ENCODE measurements around the gene GIPC2.
A peak's percentile ranks its signal among the peaks of the same experiment; 100 is the strongest.

Gene GIPC2

GRCh38 chr1:78005755-78006154 lies 40.0 kb upstream of the GIPC2 start:
- Histone ChIP-seq H3K4me3 (replicated peaks; ENCODE audit: insufficient read depth, low read length) (peak overlapping the region; percentile 31), H3K27ac (replicated peaks) (peak overlapping the region; percentile 99), H3K27me3 (ENCODE audit: insufficient read depth, poor library complexity, severe bottlenecking) (no peaks in the 10 kb centered on the region)
- TF ChIP-seq REST (IDR thresholded peaks at IDR 0.05; ENCODE audit: insufficient replicate concordance, low read depth) (no peak), SPI1 (IDR thresholded peaks at IDR 0.05; ENCODE audit: borderline replicate concordance, low read depth) (no peak), POLR2AphosphoS5 (IDR thresholded peaks at IDR 0.05; ENCODE audit: low read depth) (no peak), GABPA (IDR thresholded peaks at IDR 0.05; ENCODE audit: low read depth) (no peak), CTCF (IDR thresholded peaks at IDR 0.05; ENCODE audit: insufficient read depth, low read length) (no peak)
- DNase-seq (ENCODE audit: low read depth in 1 of 2, low spot score in 1 of 2) = peak in 1 of 2 experiments; percentile 16

GRCh38 chr1:78006521-78006920 lies 39.2 kb upstream of the GIPC2 start:
- H3K27ac ChIP-seq (replicated peaks) = no peak overlapping the region
- H3K4me3 ChIP-seq (replicated peaks; ENCODE audit: insufficient read depth, low read length) = no peak overlapping the region
- H3K27me3 ChIP-seq (ENCODE audit: insufficient read depth, poor library complexity, severe bottlenecking) = no peaks in the 10 kb centered on the region
- DNase-seq (ENCODE audit: low read depth in 1 of 2, low spot score in 1 of 2) = no peak
- no peak for TF ChIP-seq POLR2AphosphoS5 (IDR thresholded peaks at IDR 0.05; ENCODE audit: low read depth)
- no peak for TF ChIP-seq GABPA (IDR thresholded peaks at IDR 0.05; ENCODE audit: low read depth)
- no peak for TF ChIP-seq CTCF (IDR thresholded peaks at IDR 0.05; ENCODE audit: insufficient read depth, low read length)
- no peak for TF ChIP-seq SPI1 (IDR thresholded peaks at IDR 0.05; ENCODE audit: borderline replicate concordance, low read depth)
- TF ChIP-seq REST (IDR thresholded peaks at IDR 0.05; ENCODE audit: insufficient replicate concordance, low read depth) = no peak

- TF ChIP-seq REST (IDR thresholded peaks at IDR 0.05; ENCODE audit: insufficient replicate concordance, low read depth) = no peak
- TF ChIP-seq POLR2AphosphoS5 (IDR thresholded peaks at IDR 0.05; ENCODE audit: low read depth) = no peak
- no peak for TF ChIP-seq CTCF (IDR thresholded peaks at IDR 0.05; ENCODE audit: insufficient read depth, low read length)
- TF ChIP-seq GABPA (IDR thresholded peaks at IDR 0.05; ENCODE audit: low read depth) = no peak
- no peak for TF ChIP-seq SPI1 (IDR thresholded peaks at IDR 0.05; ENCODE audit: borderline replicate concordance, low read depth)
- no peak for DNase-seq (ENCODE audit: low read depth in 1 of 2, low spot score in 1 of 2)
- Histone ChIP-seq H3K27me3 (ENCODE audit: insufficient read depth, poor library complexity, severe bottlenecking) (no peaks in the 10 kb centered on the region), H3K4me3 (replicated peaks; ENCODE audit: insufficient read depth, low read length) (no peak overlapping the region), H3K27ac (replicated peaks) (no peak overlapping the region)
These were observed 38.0 kb upstream of the GIPC2 start for GRCh38 chr1:78007677-78008341.
